BE2C (cell line): ENCODE results near the gene TBXAS1.

Source experiments
- DNase-seq: peaks from one replicate; pipeline ENCODE4 v3.0.0-alpha.2; 2020
- H3K27me3 ChIP-seq: fragments of 250-450 bp; sonication (Bioruptor Pico); 2 replicates; pipeline ENCODE4 v1.5.1; 2020; ENCODE audit warnings: mild to moderate bottlenecking
- H3K36me3 ChIP-seq: fragments of 250-450 bp; sonication (Bioruptor Pico); 2 replicates; pipeline ENCODE4 v1.5.1; 2020; ENCODE audit warnings: mild to moderate bottlenecking
- H3K4me1 ChIP-seq: fragments of 250-450 bp; sonication (Bioruptor Pico); 2 replicates; pipeline ENCODE4 v1.5.1; 2020
- H3K4me3 ChIP-seq: 2 replicates; pipeline ENCODE4 v1.5.1; 2011; ENCODE audit warnings: low read depth, low read length
- H3K9me3 ChIP-seq: fragments of 250-450 bp; sonication (Bioruptor Pico); 2 replicates; pipeline ENCODE4 v1.5.1; 2020
- CTCF ChIP-seq: IDR thresholded peaks from 2 replicates; pipeline ENCODE4 v1.5.1; 2012; ENCODE audit warnings: mild to moderate bottlenecking, low read depth, low read length

The TBXAS1 gene

DNA sequence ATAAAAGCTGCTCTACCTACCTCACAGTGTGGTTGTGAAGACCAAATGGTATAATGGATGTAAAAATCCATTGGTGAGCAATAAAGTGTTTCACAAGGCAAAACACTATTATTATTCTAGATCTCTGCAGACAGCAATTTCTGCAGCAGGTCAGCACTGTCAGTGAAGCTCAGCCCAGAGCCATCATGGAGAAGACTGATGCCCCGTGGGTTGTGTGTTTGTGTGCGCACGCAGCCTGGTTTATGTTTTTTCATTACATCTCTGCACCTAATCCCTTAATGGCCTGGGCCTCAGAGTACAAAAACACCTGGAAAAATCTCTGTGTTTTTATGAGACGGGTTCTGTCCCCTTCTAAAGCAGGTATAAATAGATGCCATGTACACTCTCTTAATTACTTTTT is 169.5 kb downstream of the TBXAS1 start:
- Histone ChIP-seq H3K27me3 (no peaks in the 10 kb centered on the region), H3K9me3 (no peaks in the 10 kb centered on the region), H3K36me3 (no peaks in the 10 kb centered on the region), H3K4me3 (no peak overlapping the region), H3K4me1 (no peaks in the 10 kb centered on the region)
- no peak for TF ChIP-seq CTCF
- DNase-seq, result no peak

DNA sequence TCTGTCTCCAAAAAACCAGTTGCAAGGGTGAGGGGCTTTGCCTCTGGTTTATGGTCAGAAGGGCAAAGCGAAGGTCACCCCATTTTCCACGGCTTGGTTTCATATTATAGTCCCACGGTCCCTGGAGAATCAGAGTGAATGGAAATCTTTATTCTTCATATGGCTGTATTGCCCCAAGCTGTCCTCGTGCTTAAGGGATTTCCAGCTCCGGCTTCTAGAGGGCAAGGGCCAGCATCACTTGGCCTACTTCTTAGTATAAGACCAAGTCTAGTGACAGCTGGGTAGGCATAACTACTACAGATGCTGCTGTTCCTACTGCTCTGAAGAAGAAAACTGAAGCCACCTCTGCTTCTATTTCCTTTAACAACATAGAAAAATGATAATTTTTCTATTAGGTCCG is 170.5 kb downstream of the TBXAS1 start:
- no peaks in the 10 kb centered on the region for H3K9me3 ChIP-seq
- no peaks in the 10 kb centered on the region for H3K27me3 ChIP-seq
- TF ChIP-seq CTCF, result no peak

DNA sequence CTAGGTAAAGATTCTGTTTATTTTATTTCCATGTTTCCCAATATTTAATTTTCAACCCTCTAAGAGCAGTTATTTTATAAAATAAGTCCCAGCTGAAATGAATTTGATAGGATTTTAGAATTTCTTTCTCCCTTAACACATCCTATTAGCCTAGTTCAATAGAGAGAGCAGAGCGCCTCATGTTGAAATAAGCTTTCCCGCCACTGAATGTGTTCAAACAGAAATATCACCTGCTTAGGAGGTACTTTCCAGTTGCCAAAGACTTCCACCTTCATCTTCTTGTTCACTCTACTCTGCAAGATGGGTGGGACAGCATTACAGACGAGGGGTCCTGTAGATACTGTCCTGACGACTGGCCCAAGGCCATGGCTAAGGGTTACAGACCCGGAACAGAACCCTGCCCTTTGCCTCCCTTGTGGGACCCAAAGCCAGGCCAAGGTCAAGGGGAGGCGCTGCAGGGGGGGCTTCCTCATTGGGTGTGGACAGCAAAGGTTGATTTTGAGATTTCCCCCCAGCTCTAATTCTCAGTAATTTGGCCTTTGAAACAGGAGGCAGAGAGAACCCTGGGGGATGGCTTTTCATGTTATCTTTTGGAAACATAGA is 171.7 kb downstream of the TBXAS1 start:
- H3K36me3 ChIP-seq, result no peaks in the 10 kb centered on the region
- no peaks in the 10 kb centered on the region for H3K4me1 ChIP-seq
- no peaks in the 10 kb centered on the region for H3K9me3 ChIP-seq
- no peak overlapping the region for H3K4me3 ChIP-seq
- no peak for TF ChIP-seq CTCF
- DNase-seq, result no peak
- no peaks in the 10 kb centered on the region for H3K27me3 ChIP-seq

More for the DNA sequence above, 170.5 kb downstream of the TBXAS1 start:
- H3K4me1 ChIP-seq, result no peaks in the 10 kb centered on the region
- DNase-seq, result no peak
- no peak overlapping the region for H3K4me3 ChIP-seq
- H3K36me3 ChIP-seq, result no peaks in the 10 kb centered on the region

DNA sequence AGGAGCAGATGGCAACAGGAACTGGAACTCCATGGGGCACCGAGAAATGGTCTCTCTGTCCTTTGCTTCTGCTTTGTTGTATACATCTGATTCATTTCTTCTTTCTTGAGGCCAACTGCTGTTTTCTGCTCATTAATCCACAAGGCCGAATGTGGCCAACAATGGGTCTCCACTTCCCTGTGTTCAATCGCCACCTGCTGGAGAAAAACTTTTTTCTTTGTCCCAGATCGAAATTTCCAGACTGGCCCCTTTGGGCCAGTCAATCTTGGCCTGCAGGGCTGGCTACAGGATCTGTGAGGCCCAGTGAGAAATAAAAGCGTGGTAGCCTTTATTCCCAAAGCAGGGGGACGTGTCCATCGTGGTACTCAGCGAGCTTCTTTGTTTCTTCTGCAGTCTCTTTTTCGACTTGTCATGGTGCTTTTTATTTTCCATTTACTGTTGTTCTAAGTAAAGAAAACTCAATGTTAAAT is 174.9 kb downstream of the TBXAS1 start:
- TF ChIP-seq CTCF, result peak; percentile 69
- no peaks in the 10 kb centered on the region for H3K27me3 ChIP-seq
- no peaks in the 10 kb centered on the region for H3K9me3 ChIP-seq
- H3K36me3 ChIP-seq, result no peaks in the 10 kb centered on the region
- DNase-seq, result peak; percentile 51
- no peaks in the 10 kb centered on the region for H3K4me1 ChIP-seq
- H3K4me3 ChIP-seq, result no peak overlapping the region

GRCh38 chr7:140004672-140005071 is 175.6 kb downstream of the TBXAS1 start:
- H3K4me1 ChIP-seq, result no peaks in the 10 kb centered on the region
- no peaks in the 10 kb centered on the region for H3K36me3 ChIP-seq
- H3K27me3 ChIP-seq, result no peaks in the 10 kb centered on the region
- DNase-seq, result no peak
- H3K4me3 ChIP-seq, result no peak overlapping the region
- TF ChIP-seq CTCF, result no peak
- no peaks in the 10 kb centered on the region for H3K9me3 ChIP-seq

- no peaks in the 10 kb centered on the region for H3K4me1 ChIP-seq
- no peaks in the 10 kb centered on the region for H3K27me3 ChIP-seq
- TF ChIP-seq CTCF, result no peak
- no peaks in the 10 kb centered on the region for H3K36me3 ChIP-seq
- no peaks in the 10 kb centered on the region for H3K9me3 ChIP-seq
- H3K4me3 ChIP-seq, result no peak overlapping the region
- DNase-seq, result no peak
These were observed 176.3 kb downstream of the TBXAS1 start for GRCh38 chr7:140005341-140005740.
